ENCODE results near the gene TMCO1.
"Not testable (repeated sequence)": the region's sequence is repeated elsewhere in the genome, so short reads cannot be mapped to it uniquely, and the experiment has no call there.

Gene TMCO1, protein sequence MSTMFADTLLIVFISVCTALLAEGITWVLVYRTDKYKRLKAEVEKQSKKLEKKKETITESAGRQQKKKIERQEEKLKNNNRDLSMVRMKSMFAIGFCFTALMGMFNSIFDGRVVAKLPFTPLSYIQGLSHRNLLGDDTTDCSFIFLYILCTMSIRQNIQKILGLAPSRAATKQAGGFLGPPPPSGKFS

DNA sequence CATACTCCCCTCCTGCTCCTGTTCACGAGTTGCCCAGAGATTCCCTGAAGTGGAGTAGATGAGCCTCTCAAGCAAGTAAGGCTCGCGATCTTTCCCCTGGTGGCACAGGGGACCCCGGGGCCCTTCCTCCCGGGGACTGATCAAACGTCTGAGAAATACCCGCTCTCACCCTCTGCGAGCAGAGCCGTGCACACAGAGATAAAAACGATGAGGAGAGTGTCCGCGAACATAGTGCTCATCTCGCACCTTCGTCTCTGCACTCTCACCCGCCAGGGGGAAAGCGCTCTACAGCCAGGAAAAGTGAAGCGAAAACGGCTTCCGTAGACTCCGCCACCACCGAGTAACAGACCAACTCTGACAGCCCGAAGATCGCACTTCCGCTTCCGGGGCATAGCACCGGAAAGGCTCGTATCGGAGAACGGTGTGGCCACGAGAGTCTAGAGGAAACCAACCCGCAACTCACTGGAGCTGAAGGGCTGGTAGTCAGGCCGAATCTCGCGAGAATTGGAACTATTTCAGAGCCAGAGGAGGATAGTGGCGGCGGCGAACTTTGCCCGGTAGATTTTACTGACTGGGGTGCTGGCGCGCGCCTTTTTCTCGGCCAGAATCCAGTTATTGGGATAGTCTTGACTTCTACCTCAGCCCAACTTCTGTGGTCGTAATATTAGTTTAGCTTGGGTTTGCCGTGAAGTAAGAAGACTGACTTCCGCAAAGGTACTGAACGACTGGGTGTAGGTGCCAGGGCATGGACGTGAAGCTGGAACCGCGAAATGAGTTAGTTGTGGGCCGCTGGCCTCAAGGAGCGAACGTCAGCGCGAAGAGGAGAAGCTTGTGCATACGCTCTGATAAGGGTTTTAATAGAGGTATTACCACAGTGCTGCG is at the start of gene TMCO1:
TMCO1 (minus strand) TSS at position 356 of the 882 bp plus-strand sequence; CDS start at position 239, 117 bp downstream.
- peak; percentile 97 for DNase-seq
- H3K4me1 Mint-ChIP-seq, result peaks cover 54% of the 10 kb centered on the region
- H3K9me3 Mint-ChIP-seq, result no peaks in the 10 kb centered on the region
- CTCF ChIA-PET, result interaction anchor here (0.9 to 2.6 kb wide), 8 partner anchors 72 to 399 kb away, joined by 3 to 6 read pairs (median 4); partner anchors contain the start of gene FAM78B
- no peaks in the 10 kb centered on the region for H3K27me3 Mint-ChIP-seq
- peak within 1 kb of the TSS; percentile 98 for H3K4me3 Mint-ChIP-seq
- peaks cover 51% of the 10 kb centered on the region for H3K36me3 Mint-ChIP-seq
- peak within 1 kb of the TSS; percentile 99 for H3K27ac Mint-ChIP-seq

DNA sequence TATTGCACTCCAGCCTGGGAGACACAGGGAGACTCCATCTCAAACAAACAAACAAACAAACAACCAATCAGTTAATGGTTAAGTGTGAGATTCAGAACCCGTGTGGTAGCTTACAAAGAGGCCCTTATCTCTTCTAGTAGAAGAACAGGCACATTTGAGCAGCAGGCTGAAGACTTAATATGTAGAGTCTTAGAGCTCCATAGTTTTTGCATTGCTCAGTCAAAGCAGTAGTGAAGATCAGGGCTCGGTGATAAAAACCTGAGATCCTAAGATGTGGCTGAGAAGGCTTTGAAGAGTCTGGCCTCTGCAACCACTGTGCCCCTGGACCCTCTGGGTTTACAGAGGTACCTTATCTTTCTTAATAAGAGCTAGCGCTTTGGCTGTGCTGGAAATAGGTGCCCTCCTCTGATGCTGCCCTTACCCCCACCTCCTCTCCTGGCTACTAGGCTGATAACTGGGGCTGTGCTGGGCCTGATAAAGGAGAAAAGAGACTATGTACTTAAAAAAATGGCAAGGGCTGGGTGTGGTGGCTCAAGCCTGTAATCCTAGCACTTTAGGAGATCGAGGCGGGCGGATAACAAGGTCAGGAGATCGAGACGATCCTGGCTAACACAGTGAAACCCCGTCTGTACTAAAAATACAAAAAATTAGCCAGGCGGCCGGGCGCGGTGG is 48.3 kb upstream of the TMCO1 start:
- no peaks in the 10 kb centered on the region for H3K36me3 Mint-ChIP-seq
- no peak overlapping the region for H3K27ac Mint-ChIP-seq
- no peak overlapping the region for H3K4me3 Mint-ChIP-seq
- no peaks in the 10 kb centered on the region for H3K4me1 Mint-ChIP-seq
- no peaks in the 10 kb centered on the region for H3K9me3 Mint-ChIP-seq
- DNase-seq, result no peak
- CTCF ChIA-PET, result no interaction called here
- H3K27me3 Mint-ChIP-seq, result peaks cover 23% of the 10 kb centered on the region

DNA sequence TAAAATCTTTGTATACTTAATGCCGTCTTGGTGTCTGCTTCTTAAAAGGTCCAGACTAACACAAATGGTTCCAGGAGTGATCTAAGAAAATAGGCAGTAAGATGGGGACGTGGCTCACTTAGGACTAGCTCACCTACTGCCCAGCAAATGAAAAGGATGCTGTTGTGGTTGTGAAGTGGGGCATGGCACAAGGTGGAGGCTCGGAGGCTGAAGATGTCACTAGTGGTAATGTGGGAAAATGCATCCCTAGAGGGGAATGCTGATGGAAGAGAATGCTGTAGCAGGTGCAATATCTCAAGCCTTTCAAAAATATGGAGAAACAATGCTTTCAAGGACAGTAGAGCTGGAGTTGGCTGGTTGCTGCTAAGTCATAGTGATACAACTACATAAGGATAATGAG is 47.5 kb upstream of the TMCO1 start:
- no peak overlapping the region for H3K27ac Mint-ChIP-seq
- no peaks in the 10 kb centered on the region for H3K9me3 Mint-ChIP-seq
- H3K4me1 Mint-ChIP-seq, result no peaks in the 10 kb centered on the region
- DNase-seq, result no peak
- peaks cover 18% of the 10 kb centered on the region for H3K27me3 Mint-ChIP-seq
- CTCF ChIA-PET, result no interaction called here
- H3K4me3 Mint-ChIP-seq, result no peak overlapping the region
- no peaks in the 10 kb centered on the region for H3K36me3 Mint-ChIP-seq

DNA sequence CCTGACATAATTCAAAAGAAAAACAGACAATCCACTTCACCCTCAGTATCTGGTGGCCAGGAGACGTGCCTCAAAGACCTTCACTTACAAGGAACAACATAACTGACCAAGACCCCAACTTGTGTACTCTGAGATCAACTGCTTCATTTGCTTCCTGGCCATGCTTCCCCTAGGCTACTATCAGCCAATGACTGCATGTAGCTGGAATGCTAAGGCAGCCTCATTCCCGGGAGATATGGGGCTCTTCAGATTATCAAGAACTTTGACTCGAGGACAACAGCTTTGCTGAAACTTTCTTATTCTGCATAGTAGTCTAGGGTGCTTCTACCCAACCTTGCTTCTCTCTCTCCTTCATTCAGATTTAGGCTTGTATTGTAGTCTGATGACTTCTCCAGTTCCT is 47.1 kb upstream of the TMCO1 start:
- no peaks in the 10 kb centered on the region for H3K4me1 Mint-ChIP-seq
- H3K36me3 Mint-ChIP-seq, result no peaks in the 10 kb centered on the region
- H3K4me3 Mint-ChIP-seq, result no peak overlapping the region
- H3K9me3 Mint-ChIP-seq, result no peaks in the 10 kb centered on the region
- H3K27ac Mint-ChIP-seq, result no peak overlapping the region
- no peak for DNase-seq
- CTCF ChIA-PET, result no interaction called here
- H3K27me3 Mint-ChIP-seq, result peaks cover 18% of the 10 kb centered on the region

DNA sequence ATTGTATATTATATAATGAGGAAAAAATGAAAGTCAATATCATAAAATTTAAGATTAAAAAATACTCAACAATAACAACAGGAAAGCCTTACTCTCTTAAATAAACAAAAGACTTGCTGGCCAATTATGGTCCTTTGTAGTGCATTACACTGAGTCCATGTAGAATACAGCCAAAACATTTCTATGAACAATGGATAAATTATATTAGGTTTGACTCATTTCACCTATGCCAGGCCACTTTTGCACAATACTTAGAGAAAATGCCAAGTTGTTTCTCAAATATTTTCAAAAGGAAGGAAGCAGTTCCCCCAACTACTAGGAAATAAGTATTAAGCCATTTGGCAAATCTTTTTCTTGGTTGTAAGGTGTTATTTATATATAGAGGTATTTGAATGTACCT is 38.9 kb upstream of the TMCO1 start:
- H3K4me3 Mint-ChIP-seq, result no peak overlapping the region

DNA sequence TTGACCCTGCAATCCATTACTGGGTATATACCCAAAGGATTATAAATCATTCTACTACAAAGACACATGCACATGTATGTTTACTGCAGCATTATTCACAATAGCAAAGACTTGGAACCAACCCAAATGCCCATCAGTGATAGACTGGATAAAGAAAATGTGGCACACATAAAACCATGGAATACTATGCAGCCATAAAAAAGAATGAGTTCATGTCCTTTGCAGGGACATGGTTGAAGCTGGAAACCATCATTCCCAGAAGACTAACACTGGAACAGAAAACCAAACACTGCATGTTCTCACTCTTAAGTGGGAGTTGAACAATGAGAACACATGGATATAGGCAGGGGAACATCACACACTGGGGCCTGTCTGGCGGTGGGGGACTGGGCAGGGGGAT is 35.8 kb upstream of the TMCO1 start:
- CTCF ChIA-PET, H3K27me3 Mint-ChIP-seq, H3K4me1 Mint-ChIP-seq, H3K9me3 Mint-ChIP-seq, H3K27ac Mint-ChIP-seq, DNase-seq, H3K4me3 Mint-ChIP-seq, H3K36me3 Mint-ChIP-seq: not testable (repeated sequence)

More for the DNA sequence above, 38.9 kb upstream of the TMCO1 start:
- Mint-ChIP-seq H3K4me1 (no peaks in the 10 kb centered on the region), H3K9me3 (no peaks in the 10 kb centered on the region), H3K27me3 (peaks cover 4% of the 10 kb centered on the region), H3K36me3 (no peaks in the 10 kb centered on the region), H3K27ac (no peak overlapping the region)
- CTCF ChIA-PET, result no interaction called here
- DNase-seq, result no peak

DNA sequence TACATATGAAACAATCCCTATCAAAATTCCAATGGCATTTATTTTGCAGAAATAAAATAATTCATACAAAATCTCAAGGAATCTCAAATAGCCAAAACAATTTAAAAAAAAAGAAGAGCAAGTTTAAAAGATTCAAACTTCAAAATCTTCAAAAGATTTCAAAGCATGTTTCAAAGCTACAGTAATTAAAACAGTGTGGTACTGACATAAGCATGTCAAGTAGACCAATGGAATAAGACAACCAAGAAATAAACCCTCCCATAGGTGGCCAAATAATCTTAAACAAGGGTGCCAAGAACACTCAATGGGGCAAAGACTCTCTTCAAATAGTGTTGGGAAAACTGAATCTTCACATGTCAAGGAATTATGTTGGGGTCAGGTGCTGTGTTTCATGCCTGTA is 30.7 kb upstream of the TMCO1 start:
- no peaks in the 10 kb centered on the region for H3K4me1 Mint-ChIP-seq
- CTCF ChIA-PET, result interaction anchor here (1.2 kb wide), 1 partner anchor 114 kb away, joined by 3 read pairs; no protein-coding TSS in a partner anchor
- no peak for DNase-seq
- no peaks in the 10 kb centered on the region for H3K9me3 Mint-ChIP-seq
- H3K36me3 Mint-ChIP-seq, result no peaks in the 10 kb centered on the region
- H3K4me3 Mint-ChIP-seq, result no peak overlapping the region
- peaks cover 7% of the 10 kb centered on the region for H3K27me3 Mint-ChIP-seq
- no peak overlapping the region for H3K27ac Mint-ChIP-seq

DNA sequence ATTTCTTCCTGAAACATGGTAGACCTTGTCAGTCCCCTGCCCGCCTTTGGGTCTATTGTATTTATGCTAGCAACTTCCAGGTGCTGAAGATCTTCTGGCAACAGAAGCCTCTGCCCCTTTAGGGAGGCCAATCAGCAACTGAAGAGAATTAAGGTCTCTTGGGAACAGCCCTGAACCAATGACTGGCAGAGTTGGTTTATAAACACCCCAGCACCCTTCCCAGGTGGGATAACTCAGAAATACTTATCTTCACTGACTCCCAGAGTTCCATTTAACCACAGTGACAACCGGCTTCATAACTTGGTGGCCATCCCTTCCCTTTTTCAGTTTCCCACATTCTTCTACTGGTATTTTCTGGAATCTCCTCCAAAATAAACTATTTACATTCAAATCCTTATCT is 27.2 kb upstream of the TMCO1 start:
- Mint-ChIP-seq H3K27me3 (peaks cover 18% of the 10 kb centered on the region), H3K27ac (no peak overlapping the region), H3K9me3 (no peaks in the 10 kb centered on the region), H3K36me3 (no peaks in the 10 kb centered on the region), H3K4me1 (no peaks in the 10 kb centered on the region), H3K4me3 (no peak overlapping the region)
- CTCF ChIA-PET, result no interaction called here
- no peak for DNase-seq

DNA sequence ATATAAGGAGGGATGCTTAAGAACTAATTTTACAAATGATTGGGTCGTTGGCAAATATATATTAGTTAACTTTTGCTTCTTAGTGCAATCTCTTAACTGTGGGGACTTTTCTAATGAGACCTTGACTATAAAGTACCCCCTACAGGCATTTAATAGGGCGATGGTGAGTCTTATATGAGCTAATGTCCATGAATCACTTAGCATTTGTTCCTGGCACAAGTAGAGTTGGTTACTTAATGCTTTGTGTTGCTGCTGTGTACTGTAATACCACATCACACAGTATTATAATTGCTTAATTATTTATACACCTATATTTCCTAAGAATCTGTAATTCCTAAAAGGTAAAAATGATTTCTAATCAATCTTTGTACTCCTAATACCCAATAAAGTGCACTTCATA is 25.3 kb upstream of the TMCO1 start:
- H3K36me3 Mint-ChIP-seq, result no peaks in the 10 kb centered on the region
- H3K4me1 Mint-ChIP-seq, result no peaks in the 10 kb centered on the region
- H3K4me3 Mint-ChIP-seq, result no peak overlapping the region
- H3K9me3 Mint-ChIP-seq, result no peaks in the 10 kb centered on the region
- H3K27ac Mint-ChIP-seq, result no peak overlapping the region
- peaks cover 22% of the 10 kb centered on the region for H3K27me3 Mint-ChIP-seq
- CTCF ChIA-PET, result no interaction called here
- no peak for DNase-seq

DNA sequence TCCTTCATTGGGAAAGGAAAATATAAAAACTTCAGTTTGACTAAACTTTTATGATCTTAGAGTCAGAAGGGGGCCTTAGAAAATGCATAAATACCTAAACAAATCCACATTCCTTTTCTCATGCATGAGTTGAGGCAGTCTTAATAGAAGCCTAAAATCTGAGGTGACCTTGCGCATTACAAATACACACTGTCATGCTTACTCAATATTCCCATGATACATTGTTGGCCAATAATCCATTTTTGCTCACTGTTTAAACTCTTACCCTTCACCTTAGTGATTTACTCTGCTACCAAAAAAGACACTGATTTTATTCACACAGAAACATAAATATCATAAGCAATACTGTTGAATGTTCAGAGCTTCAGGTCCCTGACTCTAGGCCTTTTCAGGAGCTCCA is 19.1 kb upstream of the TMCO1 start:
- DNase-seq, result no peak
- H3K9me3 Mint-ChIP-seq, result no peaks in the 10 kb centered on the region
- no peak overlapping the region for H3K27ac Mint-ChIP-seq
- peaks cover 30% of the 10 kb centered on the region for H3K27me3 Mint-ChIP-seq
- no peaks in the 10 kb centered on the region for H3K36me3 Mint-ChIP-seq
- CTCF ChIA-PET, result no interaction called here
- H3K4me1 Mint-ChIP-seq, result no peaks in the 10 kb centered on the region
- H3K4me3 Mint-ChIP-seq, result no peak overlapping the region

DNA sequence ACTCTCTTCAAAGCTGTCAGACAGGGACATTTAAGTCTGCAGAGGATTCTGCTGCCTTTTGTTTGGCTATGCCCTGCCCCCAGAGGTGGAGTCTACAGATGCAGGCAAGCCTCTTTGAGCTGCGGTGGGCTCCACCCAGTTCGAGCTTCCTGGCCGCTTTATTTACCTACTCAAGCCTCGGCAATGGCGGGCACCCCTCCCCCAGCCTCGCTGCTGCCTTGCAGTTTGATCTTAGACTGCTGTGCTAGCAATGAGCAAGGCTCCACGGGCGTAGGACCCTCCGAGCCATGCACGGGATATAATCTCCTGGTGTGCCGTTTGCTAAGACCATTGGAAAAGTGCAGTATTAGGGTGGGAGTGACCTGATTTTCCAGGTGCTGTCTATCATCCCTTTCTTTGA is 14.9 kb upstream of the TMCO1 start:
- H3K4me3 Mint-ChIP-seq, DNase-seq, H3K9me3 Mint-ChIP-seq, H3K4me1 Mint-ChIP-seq, H3K27ac Mint-ChIP-seq, H3K36me3 Mint-ChIP-seq: not testable (repeated sequence)
- CTCF ChIA-PET, result interaction anchor here (1.6 kb wide), 1 partner anchor 134 kb away, joined by 4 read pairs; no protein-coding TSS in a partner anchor
- peaks cover 20% of the 10 kb centered on the region for H3K27me3 Mint-ChIP-seq

DNA sequence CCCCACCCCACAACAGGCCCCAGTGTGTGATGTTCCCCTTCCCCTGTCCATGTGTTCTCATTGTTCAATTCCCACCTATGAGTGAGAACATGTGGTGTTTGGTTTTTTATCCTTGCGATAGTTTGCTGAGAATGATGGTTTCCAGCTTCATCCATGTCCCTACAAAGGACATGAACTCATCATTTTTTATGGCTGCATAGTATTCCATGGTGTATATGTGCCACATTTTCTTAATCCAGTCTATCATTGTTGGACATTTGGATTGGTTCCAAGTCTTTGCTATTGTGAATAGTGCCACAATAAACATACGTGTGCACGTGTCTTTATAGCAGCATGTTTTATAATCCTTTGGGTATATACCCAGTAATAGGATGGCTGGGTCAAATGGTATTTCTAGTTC is 9.5 kb upstream of the TMCO1 start:
- DNase-seq, H3K4me1 Mint-ChIP-seq, H3K4me3 Mint-ChIP-seq, H3K36me3 Mint-ChIP-seq, H3K27me3 Mint-ChIP-seq, H3K9me3 Mint-ChIP-seq, CTCF ChIA-PET, H3K27ac Mint-ChIP-seq: not testable (repeated sequence)

DNA sequence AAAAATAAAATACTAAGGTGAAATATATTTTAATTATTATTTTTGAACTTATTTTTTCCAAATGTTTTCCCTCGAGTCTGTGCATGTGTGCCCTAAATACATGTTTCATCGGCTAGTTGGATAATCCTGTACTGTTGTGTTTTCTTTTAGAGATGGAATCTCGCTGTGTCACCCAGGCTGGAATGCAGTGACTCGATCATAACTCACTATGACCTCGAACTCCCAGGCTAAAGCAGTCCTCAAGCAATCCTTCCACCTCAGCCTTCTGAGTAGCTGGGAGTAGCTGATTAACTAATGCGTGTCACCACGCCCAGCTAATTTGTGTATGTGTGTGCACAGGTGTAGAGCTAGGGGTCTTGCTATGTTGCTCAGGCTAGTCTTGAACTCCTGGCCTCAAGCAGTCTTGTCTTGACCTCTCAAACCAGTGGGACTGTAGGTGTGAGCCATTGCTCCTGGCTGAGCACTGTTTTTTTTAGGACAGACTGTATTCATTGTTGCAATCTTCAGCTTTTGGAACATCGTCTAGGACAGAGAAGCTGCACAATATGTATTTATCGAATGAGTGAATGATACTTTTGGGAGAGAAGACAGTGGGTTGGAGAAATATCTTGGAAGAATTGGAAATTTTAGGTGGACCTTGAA is 4.8 kb upstream of the TMCO1 start:
- Mint-ChIP-seq H3K27ac (no peak overlapping the region), H3K27me3 (no peaks in the 10 kb centered on the region), H3K4me3 (no peak overlapping the region), H3K36me3 (peaks cover 17% of the 10 kb centered on the region), H3K4me1 (peaks cover 17% of the 10 kb centered on the region), H3K9me3 (peaks cover under 1% of the 10 kb centered on the region)
- CTCF ChIA-PET, result no interaction called here
- DNase-seq, result no peak

DNA sequence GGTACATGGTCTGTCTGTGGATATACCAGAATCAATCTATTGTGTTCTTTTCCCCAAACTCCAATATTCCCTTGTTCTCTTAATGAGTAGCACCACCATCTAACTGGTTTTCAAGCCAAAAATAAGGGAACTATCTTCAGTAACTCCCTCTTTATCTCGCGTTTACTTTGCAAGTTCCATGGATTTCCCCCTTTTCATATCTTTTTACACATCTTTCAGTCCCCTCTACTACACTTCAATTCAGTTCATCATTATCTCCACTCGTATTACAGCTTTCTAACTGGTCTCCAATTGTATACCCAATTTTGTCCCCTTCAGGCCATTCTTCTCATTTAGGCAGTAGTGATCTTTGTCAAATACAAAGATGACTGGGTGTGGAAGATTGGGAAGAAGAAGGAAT is 4.1 kb upstream of the TMCO1 start:
- CTCF ChIA-PET, result no interaction called here
- Mint-ChIP-seq H3K27ac (no peak overlapping the region), H3K36me3 (peaks cover 24% of the 10 kb centered on the region), H3K27me3 (no peaks in the 10 kb centered on the region), H3K9me3 (no peaks in the 10 kb centered on the region), H3K4me3 (no peak overlapping the region), H3K4me1 (peaks cover 24% of the 10 kb centered on the region)
- no peak for DNase-seq
